ENCODE measurements around the gene RIPK3.

Gene RIPK3

DNA sequence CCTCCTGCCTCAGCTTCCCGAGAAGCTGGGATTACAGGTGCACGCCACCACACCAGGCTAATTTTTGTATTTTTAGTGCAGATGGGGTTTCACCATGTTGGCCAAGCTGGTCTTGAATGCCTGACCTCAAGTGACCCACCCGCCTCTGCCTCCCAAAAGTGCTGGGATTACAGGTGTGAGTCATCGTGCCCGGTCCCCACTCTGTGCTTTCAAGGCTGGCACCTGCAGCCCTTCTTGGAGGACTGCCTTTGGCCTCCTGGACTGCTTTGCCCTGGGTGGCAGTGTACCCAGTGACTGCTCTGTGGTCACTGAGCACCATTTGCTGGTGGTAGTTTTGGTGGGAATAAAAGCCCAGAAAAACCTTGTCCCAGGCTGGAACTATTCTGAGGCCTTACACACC lies 52.8 kb downstream of the RIPK3 start:
- TF ChIP-seq FOXP2 (optimal IDR thresholded peaks at IDR 0.05; ENCODE audit: borderline replicate concordance, extremely low read depth, extremely low read length, insufficient read depth) (no peak), SIN3A (IDR thresholded peaks at IDR 0.05; ENCODE audit: borderline replicate concordance, insufficient read depth, low read length) (no peak), TAF1 (IDR thresholded peaks at IDR 0.05; ENCODE audit: borderline replicate concordance, insufficient read depth, low read length) (no peak), POLR2AphosphoS5 (IDR thresholded peaks at IDR 0.05; ENCODE audit: low read depth, low read length) (no peak)
- TF ChIP-seq, protein P1, sequence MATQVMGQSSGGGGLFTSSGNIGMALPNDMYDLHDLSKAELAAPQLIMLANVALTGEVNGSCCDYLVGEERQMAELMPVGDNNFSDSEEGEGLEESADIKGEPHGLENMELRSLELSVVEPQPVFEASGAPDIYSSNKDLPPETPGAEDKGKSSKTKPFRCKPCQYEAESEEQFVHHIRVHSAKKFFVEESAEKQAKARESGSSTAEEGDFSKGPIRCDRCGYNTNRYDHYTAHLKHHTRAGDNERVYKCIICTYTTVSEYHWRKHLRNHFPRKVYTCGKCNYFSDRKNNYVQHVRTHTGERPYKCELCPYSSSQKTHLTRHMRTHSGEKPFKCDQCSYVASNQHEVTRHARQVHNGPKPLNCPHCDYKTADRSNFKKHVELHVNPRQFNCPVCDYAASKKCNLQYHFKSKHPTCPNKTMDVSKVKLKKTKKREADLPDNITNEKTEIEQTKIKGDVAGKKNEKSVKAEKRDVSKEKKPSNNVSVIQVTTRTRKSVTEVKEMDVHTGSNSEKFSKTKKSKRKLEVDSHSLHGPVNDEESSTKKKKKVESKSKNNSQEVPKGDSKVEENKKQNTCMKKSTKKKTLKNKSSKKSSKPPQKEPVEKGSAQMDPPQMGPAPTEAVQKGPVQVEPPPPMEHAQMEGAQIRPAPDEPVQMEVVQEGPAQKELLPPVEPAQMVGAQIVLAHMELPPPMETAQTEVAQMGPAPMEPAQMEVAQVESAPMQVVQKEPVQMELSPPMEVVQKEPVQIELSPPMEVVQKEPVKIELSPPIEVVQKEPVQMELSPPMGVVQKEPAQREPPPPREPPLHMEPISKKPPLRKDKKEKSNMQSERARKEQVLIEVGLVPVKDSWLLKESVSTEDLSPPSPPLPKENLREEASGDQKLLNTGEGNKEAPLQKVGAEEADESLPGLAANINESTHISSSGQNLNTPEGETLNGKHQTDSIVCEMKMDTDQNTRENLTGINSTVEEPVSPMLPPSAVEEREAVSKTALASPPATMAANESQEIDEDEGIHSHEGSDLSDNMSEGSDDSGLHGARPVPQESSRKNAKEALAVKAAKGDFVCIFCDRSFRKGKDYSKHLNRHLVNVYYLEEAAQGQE (IDR thresholded peaks at IDR 0.05; ENCODE audit: insufficient read depth in 1 of 2, low read depth in 2 of 2, low read length in 2 of 2): no peak
